ENCODE data around the gene KSR1.
"Not testable (repeated sequence)": the region's sequence is repeated elsewhere in the genome, so short reads cannot be mapped to it uniquely, and the experiment has no call there.

KSR1 gene

DNA sequence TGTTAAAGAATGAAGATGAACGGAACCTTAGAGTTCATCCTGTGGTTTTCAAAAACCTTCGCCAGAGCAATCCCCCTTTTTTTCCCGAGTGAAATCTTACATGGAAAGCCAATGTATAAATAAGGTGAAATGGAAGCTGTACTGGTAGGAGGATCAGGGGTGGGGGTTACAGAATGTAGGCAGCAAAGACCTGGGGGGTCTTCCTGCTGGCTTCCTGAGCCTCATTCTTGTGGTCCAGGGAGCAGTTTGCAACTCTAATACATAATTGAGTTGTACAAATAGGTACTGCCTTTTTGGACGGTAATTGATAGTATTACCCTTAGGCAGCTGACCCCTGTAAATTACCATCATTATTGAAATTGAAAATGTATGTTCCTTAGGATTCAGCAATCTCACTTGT is 34.1 kb downstream of the KSR1 start:
- in situ Hi-C loops (cut with MboI; ENCODE audit: low sequenced_read_pairs), result no loop called here

DNA sequence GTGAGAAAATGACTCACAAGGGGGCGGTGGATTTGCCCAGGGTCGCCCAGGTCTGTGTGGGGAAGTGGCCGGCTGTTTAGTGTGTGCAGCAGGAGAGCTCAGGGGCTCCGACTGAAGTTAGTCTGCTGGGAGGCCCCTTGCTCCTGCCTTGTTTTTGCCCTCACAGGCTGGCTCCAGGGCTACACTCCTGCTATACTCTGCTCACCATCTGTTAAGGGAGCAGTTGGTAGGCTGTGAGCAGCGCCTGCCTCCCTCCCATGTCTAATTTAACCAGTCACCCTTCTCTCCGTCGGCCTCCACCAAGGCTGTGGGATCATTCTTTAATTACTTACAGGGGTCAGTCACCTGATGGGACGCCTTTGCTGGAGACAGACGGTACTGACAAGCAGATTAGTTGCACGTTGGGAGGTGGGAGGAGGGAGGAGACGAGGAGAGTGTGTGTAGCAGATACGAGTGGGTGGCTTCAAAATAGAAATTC is 35.5 kb downstream of the KSR1 start:
- in situ Hi-C loops (cut with MboI; ENCODE audit: low sequenced_read_pairs), result no loop called here

DNA sequence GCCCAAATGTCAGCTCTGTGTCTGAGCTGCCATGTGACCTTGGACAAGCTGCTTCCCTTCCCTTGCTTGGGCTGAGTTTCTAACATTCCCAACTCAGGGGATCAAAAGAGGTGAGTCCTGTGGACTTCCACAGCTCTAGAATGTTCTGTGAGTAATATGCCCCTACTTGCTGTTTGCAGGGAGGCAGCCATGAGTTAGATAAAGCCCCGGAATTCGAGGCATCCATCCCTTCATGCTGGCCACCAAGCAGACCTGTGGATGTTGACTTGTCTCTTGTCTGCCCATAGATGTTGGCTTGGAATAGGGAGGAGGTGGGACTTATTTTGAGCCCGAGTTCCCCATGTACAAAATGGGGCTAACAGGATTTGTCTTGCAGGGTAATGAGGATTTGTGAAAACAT is 36.2 kb downstream of the KSR1 start:
- in situ Hi-C loops (cut with MboI; ENCODE audit: low sequenced_read_pairs), result no loop called here

DNA sequence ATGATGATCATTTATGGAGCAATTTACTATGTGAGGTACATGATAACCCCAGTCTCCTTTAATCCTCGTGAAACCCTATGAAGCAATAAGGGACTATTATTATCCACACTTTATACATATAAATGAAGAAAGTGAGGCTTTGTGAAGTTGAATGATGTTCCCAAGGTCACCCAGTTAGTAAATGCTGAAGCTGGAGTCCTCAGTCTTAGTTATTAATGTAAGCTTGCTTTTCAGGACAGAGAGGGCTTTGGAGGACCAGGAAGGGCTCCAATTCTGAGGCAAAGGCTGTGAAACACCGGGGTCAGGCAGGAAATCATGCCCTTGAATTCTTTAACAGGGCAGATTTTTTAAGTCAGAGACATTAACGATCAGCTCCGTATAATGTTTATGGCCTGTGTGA is 36.8 kb downstream of the KSR1 start:
- in situ Hi-C loops (cut with MboI; ENCODE audit: low sequenced_read_pairs), result no loop called here

DNA sequence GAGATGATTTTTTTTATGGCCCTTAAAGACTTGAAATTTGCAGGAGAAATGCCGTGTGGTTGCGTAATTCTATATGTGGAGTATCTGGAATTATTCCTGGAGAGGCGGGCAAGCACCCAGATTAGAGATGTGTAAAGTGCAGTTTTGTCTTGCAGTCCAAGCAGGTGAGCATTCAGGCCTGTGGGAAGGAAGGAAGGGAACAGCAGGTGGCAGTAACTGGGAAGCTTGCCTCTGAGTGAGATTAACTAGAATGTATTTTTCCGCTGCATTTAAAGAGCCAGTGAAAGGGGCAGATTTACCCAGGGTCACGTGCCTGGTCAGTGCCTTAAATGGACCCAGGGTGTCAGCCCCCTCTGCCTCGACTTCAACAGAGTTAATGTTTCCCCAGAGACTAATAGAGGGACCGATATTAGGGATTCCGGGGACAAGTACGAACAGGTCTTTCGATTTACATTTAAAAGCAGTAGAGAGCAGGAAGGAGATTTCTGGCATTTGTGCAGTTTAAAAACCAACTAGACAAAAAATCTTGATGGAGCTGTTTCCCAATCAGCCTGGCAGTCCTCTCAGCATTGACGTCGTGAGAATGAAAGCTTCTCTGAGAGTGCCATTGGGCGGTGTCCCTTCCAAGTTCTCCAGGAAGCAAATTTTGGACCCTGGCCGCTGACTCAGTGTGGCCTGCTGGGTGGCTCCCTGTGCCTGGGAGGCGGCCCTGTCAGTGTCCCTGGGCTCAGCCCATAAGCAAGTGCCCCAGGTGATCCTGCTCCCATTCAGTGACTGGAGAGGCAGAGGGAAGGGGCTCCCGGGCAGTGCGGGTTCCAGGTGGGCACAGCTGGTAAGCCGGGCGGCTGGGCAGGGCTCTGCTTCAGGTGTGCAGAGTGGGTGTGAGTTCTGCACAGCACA is 38.2 kb downstream of the KSR1 start:
- in situ Hi-C loops (cut with MboI; ENCODE audit: low sequenced_read_pairs), result no loop called here

DNA sequence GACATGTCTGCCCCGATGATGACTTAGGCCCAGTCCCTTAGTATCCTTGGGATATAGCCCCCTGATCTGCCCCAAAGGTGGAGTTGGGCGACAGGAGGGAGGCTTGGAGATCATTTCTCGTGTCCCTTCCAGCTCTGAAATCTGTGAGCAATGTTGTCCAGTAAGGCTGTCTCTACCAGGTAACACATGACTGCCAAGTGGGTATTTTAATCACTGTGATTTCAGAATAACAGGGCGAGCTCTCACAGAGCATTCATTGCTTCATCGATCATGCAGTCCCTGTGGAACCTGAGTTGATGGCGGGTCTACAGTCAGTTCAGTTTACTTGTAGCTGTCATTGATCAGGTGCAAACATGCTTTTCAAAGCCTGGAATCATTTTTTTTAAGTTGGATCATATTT is 39.2 kb downstream of the KSR1 start:
- in situ Hi-C loops (cut with MboI; ENCODE audit: low sequenced_read_pairs), result no loop called here

DNA sequence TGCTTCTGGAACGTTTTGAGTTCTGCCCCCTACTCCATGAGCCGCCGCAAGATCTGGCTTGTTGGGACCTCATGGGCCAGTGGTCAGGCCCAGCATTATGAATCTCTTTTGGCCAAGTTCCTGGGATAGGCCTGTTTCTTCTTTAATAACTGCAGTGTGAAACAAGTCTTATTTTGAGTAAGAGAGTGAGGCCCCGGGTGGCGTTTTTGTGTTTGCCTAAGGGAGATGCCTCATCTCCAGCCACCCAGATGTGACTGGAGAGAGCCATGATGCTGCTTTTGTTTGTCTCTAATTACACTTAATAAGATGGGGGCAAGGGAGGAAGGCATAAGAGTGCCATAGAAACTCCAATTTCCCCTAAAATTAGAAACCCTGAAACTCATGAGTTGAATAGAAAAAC is 39.8 kb downstream of the KSR1 start:
- in situ Hi-C loops (cut with MboI; ENCODE audit: low sequenced_read_pairs), result no loop called here

DNA sequence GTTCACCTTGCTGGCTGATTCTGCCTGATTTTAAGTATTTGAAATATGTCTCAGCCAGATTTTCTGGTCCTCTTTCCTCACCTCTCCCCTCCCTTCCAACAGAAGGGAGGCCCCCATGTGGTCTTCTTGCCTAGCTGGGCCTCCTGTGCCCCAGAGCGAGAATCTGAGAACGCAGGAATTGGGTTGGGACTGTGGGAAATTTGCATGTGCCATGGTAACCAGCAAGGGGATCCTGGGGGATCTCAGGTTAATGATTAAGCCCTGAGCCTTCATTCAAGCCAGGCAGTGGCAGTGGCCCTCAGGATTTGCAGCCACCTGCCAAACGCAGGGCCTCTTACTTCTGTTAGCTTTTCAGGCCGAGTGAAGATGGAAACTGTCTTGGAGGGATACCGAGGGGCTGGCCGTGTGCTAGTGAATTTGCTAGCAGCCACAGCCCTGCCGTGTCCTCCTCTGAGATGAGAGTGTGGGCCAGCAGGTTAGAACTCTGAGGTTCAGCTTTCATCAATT is 40.2 kb downstream of the KSR1 start:
- in situ Hi-C loops (cut with MboI; ENCODE audit: low sequenced_read_pairs), result no loop called here

DNA sequence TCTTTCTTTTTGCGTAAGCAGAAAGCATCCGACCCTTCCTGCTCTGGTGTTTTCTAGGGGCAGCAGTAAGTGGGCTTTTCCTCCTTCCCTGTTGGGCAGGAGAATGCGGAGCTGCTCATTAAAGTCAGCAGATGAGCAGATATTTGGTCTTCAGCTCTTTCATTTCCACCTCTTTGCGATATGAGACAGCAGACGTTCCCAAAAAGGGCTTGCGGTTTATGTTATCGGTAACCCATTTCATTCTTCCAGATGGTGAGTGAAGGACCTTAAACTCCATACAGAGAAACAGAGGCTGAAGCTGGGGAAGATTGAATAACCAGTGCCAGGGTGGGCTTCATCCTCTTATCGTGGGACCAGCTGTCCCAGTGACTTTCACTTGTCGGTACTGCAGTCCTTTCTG is 40.7 kb downstream of the KSR1 start:
- in situ Hi-C loops (cut with MboI; ENCODE audit: low sequenced_read_pairs), result no loop called here

DNA sequence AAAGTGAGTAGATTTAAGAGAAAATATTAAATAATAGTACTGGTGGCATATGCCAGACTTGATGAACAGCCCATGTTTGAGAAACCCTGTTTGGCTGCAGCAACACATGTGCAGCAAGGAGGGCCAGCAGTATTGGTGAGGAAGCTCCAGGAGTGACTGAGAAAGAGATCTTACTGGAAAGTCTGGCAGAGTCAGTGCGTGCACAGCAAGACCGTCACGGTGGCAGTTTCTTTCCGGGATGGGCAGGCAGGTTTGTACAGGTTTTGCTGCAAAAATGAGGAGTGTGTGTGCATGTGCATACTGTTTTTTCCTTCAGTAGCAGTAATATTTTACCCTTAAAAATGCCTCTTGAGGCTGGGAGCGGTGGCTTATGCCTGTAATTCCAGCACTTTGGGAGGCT is 41.4 kb downstream of the KSR1 start:
- in situ Hi-C loops (cut with MboI; ENCODE audit: low sequenced_read_pairs), result no loop called here

DNA sequence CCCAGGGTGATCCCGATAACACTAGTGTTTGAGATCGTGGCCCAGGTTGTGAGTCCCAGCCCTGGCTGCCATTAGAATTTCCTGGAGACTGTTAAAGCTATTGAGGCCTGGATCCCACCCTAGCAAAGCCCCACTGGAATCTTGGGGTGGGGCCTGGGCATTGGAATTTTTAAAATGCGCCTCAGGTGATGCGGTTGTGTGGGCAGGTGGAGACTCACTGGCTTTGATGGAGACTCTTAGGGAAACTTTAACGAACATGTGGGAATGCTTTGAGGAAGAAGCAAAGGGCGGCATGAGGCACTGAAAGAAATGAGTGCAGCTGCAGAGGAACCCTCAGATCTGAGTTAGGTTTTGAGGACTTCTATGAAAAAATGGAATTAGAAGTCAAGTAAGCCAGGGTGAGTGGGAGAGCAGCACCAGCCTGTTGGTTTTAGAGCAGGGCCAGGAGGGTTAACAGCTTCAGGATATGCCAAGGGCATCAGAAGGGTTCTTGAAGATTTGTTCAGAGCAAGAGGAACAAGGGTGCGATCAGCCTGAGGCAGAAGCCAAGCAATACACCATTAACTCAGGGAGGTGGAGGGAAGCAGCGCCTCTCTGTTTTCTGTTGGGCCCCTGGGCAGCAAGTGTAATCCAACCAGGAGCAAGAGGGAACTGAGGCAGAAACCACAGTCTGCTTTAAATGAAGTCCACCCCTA is 42.5 kb downstream of the KSR1 start:
- in situ Hi-C loops (cut with MboI; ENCODE audit: low sequenced_read_pairs), result no loop called here

DNA sequence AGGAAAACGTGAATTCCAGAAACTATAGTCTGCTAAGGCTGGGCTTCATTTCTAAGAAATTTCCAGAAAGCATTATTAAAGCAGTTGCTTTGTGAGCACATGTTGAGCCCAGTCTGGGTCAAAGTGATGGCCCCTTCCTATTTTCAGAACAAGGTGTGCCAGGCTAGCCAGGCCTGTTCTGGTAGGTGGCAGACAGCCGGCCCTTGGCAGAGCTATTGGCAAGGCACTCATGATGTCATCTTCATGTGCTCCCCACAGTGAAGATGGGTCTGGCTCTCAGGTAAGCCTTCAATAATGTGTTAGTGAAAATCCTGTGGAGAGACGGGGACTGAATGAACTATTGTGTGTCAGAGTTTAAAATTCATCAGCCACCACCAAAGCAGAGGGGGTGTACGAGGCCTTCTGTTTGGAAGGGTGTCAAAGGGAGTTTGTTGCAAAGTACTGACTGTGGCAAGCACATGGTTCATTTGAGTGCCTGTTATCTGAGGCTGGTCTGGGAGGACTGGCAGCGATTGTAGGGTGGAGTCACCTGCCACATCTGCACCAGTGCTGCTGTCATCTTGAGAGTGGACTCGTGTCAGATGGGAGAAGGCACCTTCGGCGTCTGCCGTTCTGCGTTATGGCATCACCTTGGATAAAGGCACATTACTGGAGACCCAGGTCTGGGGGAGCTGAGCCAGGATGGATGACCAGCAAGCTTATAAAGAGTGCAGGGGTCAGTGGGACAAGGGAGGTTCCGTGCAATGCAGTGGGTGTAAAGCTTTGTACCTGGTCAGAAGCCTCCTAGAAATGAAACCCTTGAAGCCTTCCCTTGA is 43.4 kb downstream of the KSR1 start:
- in situ Hi-C loops (cut with MboI; ENCODE audit: low sequenced_read_pairs), result no loop called here

DNA sequence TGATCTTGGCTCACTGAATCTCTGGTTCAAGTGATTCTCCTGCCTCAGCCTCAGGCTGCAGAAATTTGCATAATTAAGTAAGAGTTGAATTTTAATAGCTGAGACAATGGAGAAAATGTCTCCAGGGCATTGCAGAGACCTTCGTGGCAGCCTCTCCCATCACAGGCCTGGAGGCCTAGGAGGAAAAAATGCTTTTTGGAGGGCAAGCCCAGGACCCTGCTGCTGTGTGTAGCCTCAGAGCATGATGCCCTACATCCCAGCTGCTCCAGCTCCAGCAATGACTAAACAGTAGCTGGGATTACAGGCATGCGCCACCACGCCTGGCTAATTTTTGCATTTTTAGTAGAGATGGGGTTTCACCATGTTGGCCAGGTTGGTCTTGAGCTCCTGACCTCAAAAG is 45.1 kb downstream of the KSR1 start:
- in situ Hi-C loops (cut with MboI; ENCODE audit: low sequenced_read_pairs), result not testable (repeated sequence)

DNA sequence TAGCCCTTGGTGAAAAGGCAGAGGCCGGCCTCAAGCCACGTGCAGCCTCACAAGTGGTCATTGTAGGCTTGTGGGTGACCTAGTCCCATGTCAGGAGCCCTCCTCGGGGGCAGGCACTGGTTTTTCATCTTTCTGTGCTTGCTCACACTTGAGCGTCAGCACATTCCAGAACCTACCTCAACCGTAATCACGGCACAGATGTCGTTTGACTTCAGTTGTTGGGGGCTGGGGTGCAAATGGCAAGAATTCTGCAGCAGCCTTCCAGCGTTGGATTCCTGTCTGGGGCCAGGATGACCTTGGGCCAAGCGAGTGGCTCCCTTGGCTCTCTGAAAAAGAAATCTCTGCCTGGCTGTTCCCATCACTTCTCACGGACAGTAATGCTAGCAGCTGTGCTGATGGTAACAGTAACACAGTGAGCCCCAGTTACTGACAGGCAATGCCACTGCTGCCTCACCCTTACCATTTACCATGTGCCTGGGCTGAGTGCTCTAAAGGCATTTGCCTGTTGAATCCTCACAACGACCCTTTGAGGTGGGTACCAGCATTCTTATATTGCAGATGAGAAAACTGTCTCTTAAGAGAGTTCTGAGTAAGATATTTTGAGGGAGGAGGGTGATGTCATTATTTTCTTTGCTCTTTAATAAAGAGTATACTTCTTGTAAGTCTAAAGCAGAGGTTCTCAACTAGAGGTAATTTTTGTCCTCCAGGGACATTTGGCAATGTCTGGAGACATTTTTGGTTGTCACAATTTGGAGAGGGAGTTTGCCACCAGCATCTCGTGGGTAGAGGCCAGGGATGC is 46.5 kb downstream of the KSR1 start:
- in situ Hi-C loops (cut with MboI; ENCODE audit: low sequenced_read_pairs), result no loop called here

DNA sequence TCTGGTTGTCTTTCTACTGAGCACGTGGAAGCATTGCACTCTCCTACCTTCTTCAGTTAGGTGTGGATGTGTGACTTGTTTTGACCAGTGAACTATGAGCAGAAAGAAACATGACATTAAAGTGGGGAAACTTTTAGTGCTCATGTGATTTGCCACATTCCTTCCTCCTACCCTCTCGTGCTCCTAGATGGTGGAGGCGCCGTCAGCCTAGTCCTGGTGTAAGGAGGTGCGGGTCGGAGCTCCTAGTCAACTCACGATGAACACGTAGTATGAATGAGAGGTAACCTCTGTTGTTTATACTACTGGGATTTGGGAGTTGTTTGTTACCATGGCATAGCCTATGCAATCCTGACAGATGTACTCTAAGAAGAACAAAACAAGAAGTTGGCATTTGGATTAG is 47.4 kb downstream of the KSR1 start:
- in situ Hi-C loops (cut with MboI; ENCODE audit: low sequenced_read_pairs), result no loop called here

DNA sequence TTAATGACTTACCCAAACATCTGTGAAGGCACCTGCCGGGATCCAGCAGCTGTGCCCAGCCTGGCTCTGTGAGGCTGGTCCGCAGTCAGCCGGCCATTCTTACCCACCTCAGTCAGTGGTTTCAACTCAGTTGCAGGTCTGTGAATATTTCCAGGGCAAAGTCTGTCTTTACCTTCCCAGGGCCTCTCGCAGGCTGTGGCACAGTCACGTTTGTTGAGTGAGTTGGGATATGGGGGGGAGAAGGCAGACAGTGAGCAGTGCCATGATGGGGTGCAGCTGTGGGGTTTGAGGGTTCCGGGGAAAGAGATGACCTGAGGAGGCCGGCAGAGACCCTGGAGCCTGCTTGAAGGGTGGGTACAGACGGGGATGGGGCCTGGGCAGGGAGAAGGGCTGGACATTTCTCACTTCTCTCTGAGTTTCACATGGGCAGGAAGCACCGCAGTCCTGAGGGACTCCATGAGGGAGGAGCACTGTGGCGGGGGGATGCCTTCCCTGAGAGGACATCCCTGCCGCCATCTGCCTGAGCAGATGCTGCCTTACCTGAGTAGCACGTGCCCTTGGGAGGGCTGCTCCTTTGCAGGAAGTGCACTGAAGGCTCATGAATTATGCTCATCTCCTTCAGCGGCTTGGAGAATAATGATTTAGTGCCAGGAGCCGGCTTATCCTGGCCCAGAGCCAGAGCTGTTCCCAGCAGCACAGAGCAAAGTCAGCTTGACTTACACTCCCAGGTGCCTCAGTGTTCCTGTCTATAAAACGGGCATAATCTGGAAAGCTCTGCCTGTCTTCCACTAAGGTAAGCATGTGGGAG is 48.1 kb downstream of the KSR1 start:
- in situ Hi-C loops (cut with MboI; ENCODE audit: low sequenced_read_pairs), result no loop called here

DNA sequence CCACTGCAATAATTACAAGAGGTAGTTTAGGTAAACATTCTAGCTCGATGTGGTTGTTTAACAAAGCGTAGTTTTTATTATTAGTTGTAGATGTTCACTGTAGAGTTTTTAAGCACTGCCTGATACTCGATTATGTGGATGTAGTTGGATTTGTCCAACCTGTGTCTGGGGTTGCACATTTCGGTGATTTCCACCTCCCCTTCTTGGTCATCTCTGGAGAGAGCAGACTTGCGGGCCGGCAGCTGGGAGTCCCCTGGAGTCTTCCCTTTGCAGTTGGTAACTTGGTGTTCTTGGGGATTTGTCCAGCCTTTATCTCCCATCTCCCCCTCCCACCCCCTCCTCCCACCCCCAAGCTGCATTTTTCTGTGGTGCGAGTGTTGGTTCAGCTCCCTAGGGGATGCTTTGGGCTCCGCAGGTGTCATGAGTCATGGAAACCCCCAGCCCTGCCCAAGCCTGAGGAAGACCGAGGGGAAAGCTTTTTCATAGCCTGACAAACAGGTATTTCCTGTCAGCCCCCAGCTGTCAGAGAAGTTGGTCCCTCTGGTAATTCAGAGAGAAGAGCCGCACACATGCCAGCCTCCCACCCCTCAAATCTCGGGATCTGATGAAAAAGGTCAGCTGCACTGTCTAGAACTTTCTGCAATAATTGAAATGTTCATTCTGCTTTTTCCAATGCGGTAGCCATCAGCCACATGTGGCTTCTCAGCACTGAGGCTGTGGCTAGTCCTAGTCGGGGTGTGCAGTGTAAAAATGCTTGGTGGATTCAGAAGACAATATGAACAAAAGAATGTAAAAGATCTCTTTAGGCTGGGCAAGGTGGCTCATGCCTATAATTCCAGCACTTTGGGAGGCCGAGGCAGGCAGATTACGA is 50.3 kb downstream of the KSR1 start:
- in situ Hi-C loops (cut with MboI; ENCODE audit: low sequenced_read_pairs), result no loop called here

DNA sequence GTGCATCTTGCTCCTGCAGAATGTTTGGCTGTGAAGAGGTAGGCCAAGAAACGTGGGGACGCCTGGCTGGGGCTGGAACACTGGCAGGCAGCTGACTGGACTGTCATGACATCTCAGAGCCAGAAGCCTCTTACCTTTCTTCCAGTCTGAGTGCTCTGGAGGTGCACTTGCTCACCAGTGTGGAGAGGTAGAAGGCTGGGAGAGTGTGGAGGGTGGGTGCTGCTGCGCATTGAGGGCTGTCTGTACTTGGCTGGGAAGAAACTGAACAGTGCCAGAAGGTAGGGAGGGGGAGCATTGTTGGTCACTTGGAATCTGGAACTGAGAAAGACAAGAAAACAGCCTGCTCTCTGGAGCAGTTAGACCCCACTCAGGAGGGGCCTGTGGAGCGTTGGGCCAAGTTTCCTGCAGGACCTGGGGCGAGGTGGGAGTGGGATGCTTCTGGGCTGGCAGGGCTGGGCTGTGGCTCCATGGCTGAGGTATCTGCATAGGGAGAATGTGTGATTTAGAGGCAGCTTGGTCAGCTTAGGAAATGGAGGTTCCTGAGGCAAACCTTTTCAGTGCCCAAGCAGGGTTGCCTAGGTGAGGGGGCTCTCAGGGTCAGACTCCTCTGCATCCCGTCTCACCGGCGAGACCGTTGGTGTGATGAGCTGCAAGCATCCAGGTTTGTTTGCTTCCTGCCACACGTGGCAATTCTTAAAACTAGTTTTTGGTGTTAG is 55.1 kb downstream of the KSR1 start:
- in situ Hi-C loops (cut with MboI; ENCODE audit: low sequenced_read_pairs), result no loop called here
